ENCODE data around the gene IQCK.

DNA sequence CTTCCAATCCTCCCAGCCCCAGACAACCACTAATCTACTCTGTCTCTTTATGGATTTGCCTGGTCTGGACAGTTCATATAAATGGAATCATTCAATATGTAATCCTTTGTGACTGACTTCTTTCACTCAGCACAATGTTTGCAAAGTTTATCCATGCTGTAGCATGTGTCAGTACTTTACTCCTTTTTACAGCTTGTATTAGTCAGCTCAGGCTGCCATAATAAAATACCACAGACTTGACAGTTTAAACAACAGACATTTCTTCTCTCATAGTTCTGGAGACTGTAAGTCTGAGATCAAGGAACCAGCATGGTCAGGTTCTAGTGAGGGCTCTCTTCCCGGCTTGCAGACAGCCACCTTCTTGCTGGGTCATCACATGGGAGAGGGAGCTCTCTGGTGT lies 125.3 kb downstream of the IQCK start:
- TF ChIP-seq CTCF (IDR thresholded peaks at IDR 0.05): no peak
- no peak for TF ChIP-seq POLR2AphosphoS5 (IDR thresholded peaks at IDR 0.05)

Measured in upper lobe of left lung (tissue), 4 donors.